Tongue (tissue), 2 donors: ENCODE data around the gene GNAS-AS1. TPM values are rescaled to one million over a fixed set of nuclear protein-coding genes. Genes with fewer than 3 reads are reported as not detected.
"Not testable (repeated sequence)": the region's sequence is repeated elsewhere in the genome, so short reads cannot be mapped to it uniquely, and the experiment has no call there.

ENCODE experiments used
- DNase-seq: peaks from one replicate; pipeline ENCODE4 v3.0.0-alpha.2; 2015
- total RNA-seq: library from RNA; depleted of rRNA; stranded (reverse); fragments of >200 nt; gene quantifications from one replicate; pipeline ENCODE4 v1.2.3, GENCODE V29; 2014

The GNAS-AS1 gene
- total RNA-seq, 1 donor from 2014 or later = 2.5 TPM

- no peak for DNase-seq
These were observed 16.8 kb downstream of the GNAS-AS1 start for GRCh38 chr20:58833921-58834320.

- no peak for DNase-seq
These were observed 18.2 kb downstream of the GNAS-AS1 start for GRCh38 chr20:58832457-58832856.

GRCh38 chr20:58829531-58829941, 21.2 kb downstream of the GNAS-AS1 start:
- peak; percentile 90 for DNase-seq

- not testable (repeated sequence) for DNase-seq
These were observed 21.9 kb downstream of the GNAS-AS1 start for GRCh38 chr20:58828804-58829203.

- DNase-seq = peak; percentile 63
These were observed 22.6 kb downstream of the GNAS-AS1 start for GRCh38 chr20:58828136-58828535.

- DNase-seq = no peak
These were observed 24.4 kb downstream of the GNAS-AS1 start for GRCh38 chr20:58826271-58826670.

GRCh38 chr20:58825450-58825849, 25.3 kb downstream of the GNAS-AS1 start:
- DNase-seq = no peak

GRCh38 chr20:58824843-58825242, 25.9 kb downstream of the GNAS-AS1 start:
- DNase-seq = peak; percentile 83

- peak; percentile 88 for DNase-seq
These were observed 27.7 kb downstream of the GNAS-AS1 start for GRCh38 chr20:58822748-58823730.

GRCh38 chr20:58822149-58822548, 28.6 kb downstream of the GNAS-AS1 start:
- peak; percentile 94 for DNase-seq

- DNase-seq = not testable (repeated sequence)
These were observed 30.2 kb downstream of the GNAS-AS1 start for GRCh38 chr20:58820515-58820914.

GRCh38 chr20:58819921-58820320, 30.8 kb downstream of the GNAS-AS1 start:
- DNase-seq = no peak

GRCh38 chr20:58818586-58819285, 32.0 kb downstream of the GNAS-AS1 start:
- DNase-seq = no peak

- DNase-seq = no peak
These were observed 33.0 kb downstream of the GNAS-AS1 start for GRCh38 chr20:58817748-58818147.

- DNase-seq = no peak
These were observed 33.6 kb downstream of the GNAS-AS1 start for GRCh38 chr20:58816957-58817651.

GRCh38 chr20:58816051-58816450, 34.7 kb downstream of the GNAS-AS1 start:
- DNase-seq = no peak

GRCh38 chr20:58815448-58815847, 35.3 kb downstream of the GNAS-AS1 start:
- DNase-seq = no peak

GRCh38 chr20:58813369-58813768, 37.3 kb downstream of the GNAS-AS1 start:
- no peak for DNase-seq

GRCh38 chr20:58811334-58811733, 39.4 kb downstream of the GNAS-AS1 start:
- no peak for DNase-seq

GRCh38 chr20:58810879-58811250, 39.8 kb downstream of the GNAS-AS1 start:
- DNase-seq = no peak

GRCh38 chr20:58810116-58810878, 40.4 kb downstream of the GNAS-AS1 start:
- DNase-seq = no peak
